Activated CD8-positive, alpha-beta memory T cell treated with anti-CD3 and anti-CD28 coated beads, Interleukin-2, amount 50 U/mL, for 24 hours (primary cell): ENCODE data around the gene CAPN5.

Experiments used
- DNase-seq: peaks from one replicate; pipeline ENCODE4 v3.0.0-alpha.2; 2020; ENCODE audit errors: extremely low read depth

CAPN5 gene

GRCh38 chr11:77117492-77117891 lies 50.7 kb downstream of the CAPN5 start:
- DNase-seq: no peak

- no peak for DNase-seq
Measured at GRCh38 chr11:77118086-77118485, 51.3 kb downstream of the CAPN5 start.

DNA sequence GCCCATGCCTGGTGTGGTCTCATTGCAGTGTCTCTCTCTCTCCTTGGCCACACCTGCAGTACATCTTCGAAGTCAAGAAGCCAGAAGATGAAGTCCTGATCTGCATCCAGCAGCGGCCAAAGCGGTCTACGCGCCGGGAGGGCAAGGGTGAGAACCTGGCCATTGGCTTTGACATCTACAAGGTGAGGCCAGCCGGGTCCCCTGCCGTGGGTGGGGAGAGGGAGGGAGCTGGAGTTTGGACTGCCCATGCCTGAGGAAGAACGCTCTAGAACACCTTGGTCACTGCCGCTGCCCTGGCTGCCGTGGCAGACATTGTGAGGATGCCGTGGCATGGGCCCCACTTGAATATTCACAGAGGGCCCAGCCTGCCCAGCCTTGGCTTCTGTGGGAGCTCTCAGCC lies 52.2 kb downstream of the CAPN5 start:
- DNase-seq: no peak

GRCh38 chr11:77119531-77119936 lies 52.8 kb downstream of the CAPN5 start:
- DNase-seq: no peak

GRCh38 chr11:77120571-77120970 lies 53.8 kb downstream of the CAPN5 start:
- DNase-seq: no peak

DNA sequence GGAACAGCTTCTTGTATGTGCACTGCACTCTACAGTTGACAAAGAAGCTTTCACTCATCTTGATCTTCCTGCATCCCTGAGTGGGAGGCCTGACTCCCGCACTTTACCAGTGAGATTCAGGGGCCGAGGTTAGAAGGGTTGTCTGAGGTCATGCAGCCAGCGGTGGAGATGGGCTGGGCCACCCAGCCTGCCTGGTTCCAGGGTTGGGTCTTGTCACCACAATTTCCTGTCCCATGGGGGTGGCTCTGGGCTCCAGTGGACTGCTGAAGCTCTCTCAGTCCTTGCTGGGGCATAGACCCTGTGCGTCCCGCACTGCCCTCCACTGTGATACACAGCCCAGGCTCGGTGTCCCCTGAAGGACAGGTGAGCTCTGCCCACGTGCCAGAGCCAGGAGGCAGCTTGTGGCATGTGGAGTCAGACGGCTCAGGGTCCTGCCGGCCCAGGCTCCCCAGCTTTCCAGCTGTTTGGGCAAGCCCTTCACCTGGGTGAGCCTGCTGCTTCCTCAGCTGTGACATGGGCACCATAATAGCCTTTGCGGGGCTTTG lies 54.4 kb downstream of the CAPN5 start:
- no peak for DNase-seq

DNA sequence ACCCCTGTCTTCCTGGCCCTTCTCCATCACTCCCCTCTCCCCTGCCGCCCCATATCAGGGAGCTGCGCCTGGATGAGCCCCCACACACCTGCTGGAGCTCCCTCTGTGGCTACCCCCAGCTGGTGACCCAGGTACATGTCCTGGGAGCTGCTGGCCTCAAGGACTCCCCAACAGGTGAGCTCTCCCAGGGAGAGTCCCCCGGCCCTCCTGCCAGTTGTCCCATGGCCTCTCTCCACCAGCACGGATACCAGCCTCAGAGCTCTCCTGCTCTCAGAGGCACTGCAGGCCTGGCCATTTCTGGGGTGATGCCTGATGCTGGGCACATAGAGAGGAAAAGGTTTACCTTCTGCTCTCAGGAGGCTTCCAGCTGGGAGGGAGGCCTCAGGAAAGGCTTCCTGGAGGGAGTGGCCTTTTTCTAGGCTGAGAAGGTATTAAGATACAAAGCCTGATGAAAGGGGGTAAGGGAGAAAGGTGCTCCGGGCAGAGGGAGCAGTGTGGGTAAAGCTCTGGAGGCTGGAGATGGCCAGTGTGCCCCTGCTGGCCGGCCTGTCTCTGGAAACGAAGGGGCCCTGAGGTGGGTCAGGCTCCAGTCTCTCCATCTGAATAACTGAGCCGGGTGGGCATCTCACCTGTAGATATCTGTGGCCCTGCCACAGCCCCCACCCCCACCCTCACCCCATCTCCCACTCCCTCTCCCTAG lies 55.3 kb downstream of the CAPN5 start:
- DNase-seq: no peak

- no peak for DNase-seq
Measured at GRCh38 chr11:77122576-77123212, 55.9 kb downstream of the CAPN5 start.

DNA sequence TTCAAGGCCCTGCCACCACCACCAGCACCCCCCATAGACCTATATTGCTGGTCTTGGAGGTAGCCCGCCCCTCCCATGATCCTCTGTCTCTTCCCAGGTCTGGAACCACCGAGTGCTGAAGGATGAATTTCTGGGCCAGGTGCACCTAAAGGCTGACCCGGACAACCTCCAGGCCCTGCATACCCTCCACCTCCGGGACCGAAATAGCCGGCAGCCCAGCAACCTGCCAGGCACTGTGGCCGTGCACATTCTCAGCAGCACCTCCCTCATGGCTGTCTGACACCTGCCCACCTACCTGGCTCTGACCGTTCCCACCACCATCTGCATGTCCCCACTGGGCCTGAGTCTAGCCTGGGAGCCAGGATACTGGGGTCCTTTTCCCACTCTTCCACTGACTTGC lies 56.8 kb downstream of the CAPN5 start:
- no peak for DNase-seq

GRCh38 chr11:77124041-77124440 lies 57.3 kb downstream of the CAPN5 start:
- no peak for DNase-seq

- no peak for DNase-seq
Measured at GRCh38 chr11:77124488-77124887, 57.7 kb downstream of the CAPN5 start.

- DNase-seq: no peak
Measured at GRCh38 chr11:77125191-77125590, 58.4 kb downstream of the CAPN5 start.

DNA sequence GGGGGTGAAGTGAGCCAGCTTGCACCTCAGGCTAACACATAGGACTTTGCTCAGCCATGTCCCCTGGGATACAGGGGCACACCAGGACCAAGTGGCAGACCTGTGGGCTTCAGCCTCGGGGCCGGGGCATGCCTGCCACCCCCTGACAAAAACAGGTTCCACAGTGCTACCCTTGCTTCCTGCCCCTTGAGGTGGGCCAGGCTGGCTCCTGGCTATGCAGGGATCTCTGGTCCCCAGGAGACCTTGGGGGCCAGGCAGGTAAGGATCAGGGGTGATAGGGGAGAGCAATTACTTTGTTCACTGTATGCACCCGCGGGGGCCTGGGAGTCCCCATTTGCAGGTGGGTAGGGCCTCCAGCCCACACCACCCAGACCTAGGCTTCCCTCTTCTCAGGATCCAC lies 58.9 kb downstream of the CAPN5 start:
- no peak for DNase-seq

DNA sequence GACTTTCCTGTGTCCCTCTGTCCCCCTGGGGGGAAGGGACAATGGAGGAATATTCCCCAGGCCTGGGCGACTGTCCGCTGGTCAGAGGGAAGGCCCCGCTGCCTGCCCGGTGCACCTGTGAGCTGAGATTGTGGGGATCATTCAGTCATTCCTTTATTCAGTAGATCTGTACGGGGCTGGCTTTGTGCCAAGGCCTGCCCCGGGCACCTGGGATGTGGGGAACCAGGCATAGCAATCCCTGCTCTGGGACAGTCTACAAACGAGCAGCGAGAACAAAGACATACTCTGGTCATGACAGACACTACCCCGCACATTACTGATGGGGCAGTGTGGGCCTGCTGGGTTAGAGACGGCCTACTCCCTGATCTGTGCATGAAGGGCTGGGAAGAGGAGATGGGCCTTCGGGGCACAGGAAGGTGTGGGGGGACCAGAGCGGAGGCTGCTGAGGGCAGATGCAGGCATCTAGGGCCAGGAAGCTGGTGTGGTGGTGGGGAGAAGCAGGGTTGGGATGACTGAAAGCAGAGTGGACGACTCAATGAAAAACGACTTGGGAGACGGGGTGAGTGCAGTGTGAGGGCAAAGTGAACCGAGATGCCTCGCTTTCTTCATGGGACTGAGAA lies 59.5 kb downstream of the CAPN5 start:
- no peak for DNase-seq

- DNase-seq: no peak
Measured at GRCh38 chr11:77126861-77127234, 60.1 kb downstream of the CAPN5 start.

GRCh38 chr11:77127235-77127911 lies 60.6 kb downstream of the CAPN5 start:
- no peak for DNase-seq

DNA sequence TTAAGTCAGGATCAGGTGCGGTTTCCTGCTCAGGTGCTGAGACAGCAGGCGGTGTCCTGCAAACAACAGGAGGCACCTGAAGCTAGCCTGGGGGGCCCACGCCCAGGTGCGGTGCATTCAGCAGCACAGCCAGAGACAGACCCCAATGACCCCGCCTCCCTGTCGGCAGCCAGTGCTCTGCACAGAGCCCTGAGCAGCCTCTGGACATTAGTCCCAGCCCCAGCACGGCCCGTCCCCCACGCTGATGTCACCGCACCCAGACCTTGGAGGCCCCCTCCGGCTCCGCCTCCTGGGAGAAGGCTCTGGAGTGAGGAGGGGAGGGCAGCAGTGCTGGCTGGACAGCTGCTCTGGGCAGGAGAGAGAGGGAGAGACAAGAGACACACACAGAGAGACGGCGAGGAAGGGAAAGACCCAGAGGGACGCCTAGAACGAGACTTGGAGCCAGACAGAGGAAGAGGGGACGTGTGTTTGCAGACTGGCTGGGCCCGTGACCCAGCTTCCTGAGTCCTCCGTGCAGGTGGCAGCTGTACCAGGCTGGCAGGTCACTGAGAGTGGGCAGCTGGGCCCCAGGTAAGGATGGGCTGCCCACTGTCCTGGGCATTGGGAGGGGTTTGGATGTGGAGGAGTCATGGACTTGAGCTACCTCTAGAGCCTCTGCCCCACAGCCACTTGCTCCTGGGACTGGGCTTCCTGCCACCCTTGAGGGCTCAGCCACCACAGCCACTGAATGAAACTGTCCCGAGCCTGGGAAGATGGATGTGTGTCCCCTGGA lies 61.3 kb downstream of the CAPN5 start, which contains the start of gene MYO7A:
Gene MYO7A (plus strand): TSS at position 327 of the 772 bp plus-strand sequence. CDS start 2,389 bp downstream, outside the sequence.
- DNase-seq: no peak

DNA sequence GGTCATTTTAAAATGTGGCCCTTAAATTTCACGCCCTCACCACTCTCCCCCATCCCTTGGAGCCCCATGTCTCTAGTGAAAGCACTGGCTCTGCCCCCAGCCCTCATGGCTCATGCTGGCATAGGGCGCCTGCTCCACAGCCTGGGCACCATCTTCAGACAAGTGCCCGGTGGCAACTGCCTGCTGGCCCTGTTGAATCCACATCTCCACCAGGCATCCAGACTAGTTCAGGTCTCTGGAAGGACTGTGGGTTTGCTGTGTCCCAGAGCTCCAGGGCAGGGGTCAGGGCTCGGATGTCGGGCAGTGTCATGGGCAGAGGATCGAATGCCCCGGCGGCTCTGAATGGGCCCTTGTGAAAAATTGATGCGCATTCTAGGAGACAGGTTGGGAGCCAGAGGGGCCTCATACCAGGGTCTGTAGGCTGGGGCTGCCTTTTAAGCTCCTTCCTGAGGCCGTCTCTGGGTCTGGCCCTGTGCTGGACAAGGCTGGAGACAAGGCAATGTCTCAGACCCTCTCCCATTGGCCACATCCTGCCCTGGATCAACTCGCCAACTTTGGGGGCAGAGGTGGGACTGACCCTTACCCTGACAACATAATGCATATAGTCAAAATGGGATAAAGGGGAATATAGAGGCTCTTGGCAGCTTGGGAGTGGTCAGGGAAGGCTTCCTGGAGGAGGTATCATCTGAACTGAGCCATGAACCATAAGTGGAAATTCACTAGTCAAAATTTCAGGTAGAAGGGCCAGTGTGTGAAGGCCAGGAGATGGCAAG lies 62.5 kb downstream of the CAPN5 start:
- DNase-seq: no peak

GRCh38 chr11:77129842-77130756 lies 63.3 kb downstream of the CAPN5 start:
- DNase-seq: no peak
